GM13977 (cell line): ENCODE measurements around the gene SYNDIG1.

Experiments
- DNase-seq: peaks from one replicate; pipeline ENCODE4 v3.0.0; 2012; ENCODE audit warnings: low spot score
- in situ Hi-C: fragments of 300-500 bp; cut with MboI; formaldehyde crosslinking; loops from one replicate; pipeline ENCODE4 v1.12.0; 2022; ENCODE audit warnings: low sequenced_read_pairs, low pct_unique_long_range_greater_than_20kb, mixed read lengths, inconsistent platforms; ENCODE audit not compliant: unreplicated experiment
- TF ChIP-seq, protein P1 (sequence below): IDR thresholded peaks from 2 replicates; pipeline ENCODE4 v1.5.1; 2012; ENCODE audit warnings: mild to moderate bottlenecking, control low read depth; ENCODE audit not compliant: insufficient read depth; ENCODE audit errors: extremely low read depth, missing control alignments

The SYNDIG1 gene

DNA sequence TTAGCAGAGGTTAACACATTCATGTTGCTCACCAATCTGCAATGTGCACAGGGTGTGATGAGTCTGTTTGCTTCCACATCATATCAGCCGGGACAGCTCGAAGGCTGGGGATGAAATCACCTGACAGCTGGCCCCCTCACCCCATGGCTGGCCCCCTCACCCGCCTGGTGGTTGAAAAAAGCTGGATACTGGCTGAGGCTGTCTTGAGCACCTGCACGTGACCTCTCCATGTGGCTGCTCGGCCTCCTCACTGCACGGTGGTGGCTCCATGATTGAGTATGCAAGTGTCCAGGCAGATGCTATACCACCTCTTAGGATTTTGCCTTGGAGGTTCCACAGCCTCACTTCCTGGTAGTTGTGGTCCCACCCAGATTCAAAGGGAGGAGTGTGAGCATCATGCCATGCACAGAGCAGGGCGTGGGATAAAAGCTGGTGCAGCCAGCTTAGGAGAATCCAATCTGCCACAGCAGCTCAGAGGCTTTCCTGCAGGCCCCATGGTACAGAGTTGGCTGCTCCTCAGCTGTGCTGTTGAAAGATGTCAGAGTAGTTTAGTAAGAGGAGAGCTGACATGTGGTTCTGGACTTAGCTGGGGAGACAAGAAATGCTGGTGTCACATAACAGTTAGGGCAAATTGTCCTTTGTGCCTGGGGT is 29.6 kb upstream of the SYNDIG1 start:
- no peak for DNase-seq
- in situ Hi-C loops, result no loop called here
- TF ChIP-seq, protein P1, sequence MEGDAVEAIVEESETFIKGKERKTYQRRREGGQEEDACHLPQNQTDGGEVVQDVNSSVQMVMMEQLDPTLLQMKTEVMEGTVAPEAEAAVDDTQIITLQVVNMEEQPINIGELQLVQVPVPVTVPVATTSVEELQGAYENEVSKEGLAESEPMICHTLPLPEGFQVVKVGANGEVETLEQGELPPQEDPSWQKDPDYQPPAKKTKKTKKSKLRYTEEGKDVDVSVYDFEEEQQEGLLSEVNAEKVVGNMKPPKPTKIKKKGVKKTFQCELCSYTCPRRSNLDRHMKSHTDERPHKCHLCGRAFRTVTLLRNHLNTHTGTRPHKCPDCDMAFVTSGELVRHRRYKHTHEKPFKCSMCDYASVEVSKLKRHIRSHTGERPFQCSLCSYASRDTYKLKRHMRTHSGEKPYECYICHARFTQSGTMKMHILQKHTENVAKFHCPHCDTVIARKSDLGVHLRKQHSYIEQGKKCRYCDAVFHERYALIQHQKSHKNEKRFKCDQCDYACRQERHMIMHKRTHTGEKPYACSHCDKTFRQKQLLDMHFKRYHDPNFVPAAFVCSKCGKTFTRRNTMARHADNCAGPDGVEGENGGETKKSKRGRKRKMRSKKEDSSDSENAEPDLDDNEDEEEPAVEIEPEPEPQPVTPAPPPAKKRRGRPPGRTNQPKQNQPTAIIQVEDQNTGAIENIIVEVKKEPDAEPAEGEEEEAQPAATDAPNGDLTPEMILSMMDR, result no peak

DNA sequence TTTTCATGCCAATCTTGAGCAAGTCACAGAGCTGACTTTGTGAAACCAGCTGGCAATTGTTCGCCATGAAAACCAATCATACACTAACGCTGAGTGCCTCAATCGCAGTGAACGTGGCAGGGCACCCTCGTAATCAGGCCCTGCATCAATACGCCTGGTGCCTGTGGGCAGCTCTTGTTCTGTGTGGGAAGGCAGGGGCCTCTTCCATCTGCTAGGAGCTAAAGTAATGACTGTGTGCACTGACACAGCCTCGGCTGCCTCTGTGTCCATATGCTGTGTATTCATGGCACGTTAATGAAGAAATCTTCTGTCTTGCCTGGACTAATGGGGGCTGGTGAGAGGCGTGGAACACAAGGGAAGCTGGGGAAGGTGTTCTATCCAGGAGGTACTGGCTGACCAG is 27.8 kb upstream of the SYNDIG1 start:
- TF ChIP-seq, protein P1, result no peak
- no peak for DNase-seq
- in situ Hi-C loops, result no loop called here

DNA sequence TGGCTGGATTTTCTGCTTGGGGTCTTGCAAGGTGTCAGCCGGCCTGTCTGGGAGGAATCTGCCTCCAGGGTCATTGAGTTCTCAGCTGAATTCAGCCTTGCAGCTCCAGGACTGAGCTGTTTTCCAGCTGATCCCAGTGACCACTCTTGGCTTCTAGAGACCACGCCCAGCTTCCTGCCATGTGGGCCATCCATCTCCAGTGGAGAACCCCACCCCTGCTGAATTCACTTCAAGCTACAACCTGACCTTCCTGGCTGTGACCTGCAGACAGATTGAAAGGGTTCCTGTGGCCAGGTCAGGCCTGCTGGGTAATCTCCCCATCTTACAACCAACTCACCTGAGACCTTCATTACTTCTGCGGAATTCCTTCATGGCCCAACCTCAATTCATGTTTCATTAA is 26.5 kb upstream of the SYNDIG1 start:
- no peak for DNase-seq
- TF ChIP-seq, protein P1, result no peak
- in situ Hi-C loops, result no loop called here

DNA sequence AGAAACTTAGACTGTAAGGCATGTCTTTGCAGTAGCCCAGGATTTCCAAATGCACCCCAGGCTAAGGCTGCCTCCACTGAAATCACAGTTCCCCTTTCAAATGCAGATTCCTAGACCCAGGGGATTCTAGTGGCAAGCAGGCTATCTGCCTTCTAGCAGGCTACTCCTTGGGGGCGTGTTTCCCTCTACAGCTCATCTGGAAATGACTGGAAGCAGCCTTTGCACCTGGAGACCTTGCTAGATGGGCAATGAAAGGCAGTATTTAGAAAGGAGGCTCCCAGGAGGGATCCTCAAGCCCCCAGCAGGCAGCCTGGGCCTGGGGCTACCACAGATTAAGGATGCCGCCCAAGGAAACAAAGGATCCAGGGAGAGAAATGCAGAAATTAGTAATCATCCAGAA is 26.0 kb upstream of the SYNDIG1 start:
- in situ Hi-C loops, result no loop called here
- TF ChIP-seq, protein P1, result no peak
- no peak for DNase-seq

DNA sequence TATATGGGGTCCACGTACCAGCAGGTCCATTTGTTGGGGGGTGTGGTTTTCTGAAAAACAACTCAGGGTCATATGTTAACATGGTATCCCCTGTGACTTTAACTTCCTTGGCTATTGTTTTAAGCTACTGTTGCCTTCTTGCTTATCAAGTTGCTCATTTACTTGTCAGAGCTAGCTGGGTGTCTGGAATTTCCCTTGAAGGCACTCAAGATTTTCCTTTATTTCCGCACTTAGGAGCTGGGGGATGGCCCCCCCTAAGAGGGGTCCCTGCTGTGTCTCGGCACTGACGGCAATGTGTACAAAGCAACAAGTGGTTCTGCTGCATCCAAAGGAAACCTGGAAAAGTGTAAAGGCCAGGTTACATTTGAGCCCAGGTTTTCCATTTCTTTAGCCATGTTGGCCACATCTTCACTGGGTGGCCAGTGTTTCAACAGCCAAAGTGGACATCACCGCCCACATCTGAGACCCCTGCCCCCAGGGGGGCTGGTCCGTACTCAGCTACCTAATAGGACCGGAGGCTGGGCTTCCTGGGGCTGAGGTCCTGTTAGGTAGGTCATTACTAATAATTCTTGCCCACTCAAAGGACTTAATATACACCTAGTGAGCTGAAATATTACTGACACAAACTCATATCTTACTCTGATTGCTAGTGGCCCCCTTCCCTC is 24.8 kb upstream of the SYNDIG1 start:
- TF ChIP-seq, protein P1, result no peak
- in situ Hi-C loops, result no loop called here
- DNase-seq, result no peak

DNA sequence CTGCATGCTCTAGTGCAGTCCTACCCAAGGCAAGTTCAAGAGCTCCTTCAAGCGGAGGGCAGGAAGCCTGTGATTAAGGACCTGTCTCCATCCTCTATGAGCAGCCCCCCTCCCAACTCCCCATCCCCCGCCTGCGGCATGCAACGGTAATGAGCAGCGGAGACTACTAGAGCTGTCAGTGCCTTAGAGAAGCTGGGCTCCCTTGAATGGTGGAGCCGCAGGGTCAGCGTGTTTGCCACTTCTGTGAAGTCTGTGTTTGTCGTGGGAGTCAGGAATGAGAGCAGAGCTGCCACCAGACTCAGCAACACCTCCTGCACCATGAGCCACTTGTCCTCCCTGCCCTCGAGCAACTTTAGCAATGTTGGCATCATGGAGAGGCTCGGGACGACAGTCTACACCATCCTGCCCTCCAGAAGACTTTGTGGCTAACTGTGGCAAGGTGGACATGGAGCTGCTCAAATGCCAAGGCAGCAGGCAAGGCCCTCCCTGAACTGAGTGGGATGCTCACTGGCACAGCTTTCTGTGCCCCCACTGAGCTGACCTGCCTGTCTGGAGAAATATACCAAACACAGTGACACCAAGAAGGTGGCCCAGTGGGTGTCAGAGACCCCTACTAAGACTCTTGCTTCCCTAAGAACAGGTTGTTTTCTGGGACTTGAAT is 23.8 kb upstream of the SYNDIG1 start:
- TF ChIP-seq, protein P1, result no peak
- DNase-seq, result no peak
- in situ Hi-C loops, result no loop called here
